ENCODE data around the gene CLDN24.

The CLDN24 gene

DNA sequence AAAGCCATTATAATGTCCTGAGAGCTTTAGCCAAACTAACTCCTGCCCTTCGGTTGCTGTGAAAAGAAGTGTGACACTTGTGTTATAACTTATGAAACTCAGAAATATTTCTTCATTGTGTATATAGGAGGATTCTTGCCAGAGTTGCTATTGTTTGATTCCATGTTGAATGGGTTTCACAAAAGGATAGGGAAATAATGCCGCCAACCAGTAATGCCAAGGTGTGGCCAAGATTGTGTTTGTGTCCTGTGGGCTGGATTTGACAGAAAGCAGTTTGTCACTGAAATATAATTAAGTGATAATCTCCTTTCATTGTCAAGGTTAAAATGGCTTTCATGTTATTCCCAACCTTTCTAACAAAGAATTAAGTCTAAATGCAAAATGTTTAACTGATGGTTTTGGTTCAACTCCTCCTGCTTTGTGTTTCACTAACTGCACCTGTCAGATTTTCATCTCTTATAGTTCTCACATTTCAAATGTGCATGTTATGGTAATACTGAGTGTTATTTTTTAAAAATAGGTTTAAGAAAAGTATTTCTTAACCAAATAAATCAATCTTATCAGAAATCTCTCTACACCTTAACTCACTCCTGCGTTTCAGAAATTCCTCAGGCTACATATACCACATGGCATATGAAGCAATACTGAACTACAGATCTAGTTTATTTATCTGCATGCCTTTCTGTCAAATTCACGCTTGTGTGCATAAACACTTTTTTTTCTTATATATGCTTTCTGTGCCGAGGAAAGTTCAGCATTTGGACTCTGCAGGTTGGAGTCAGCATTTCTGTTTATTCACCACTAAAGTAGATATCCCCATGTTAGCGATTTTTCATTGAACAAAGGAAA is 1.8 kb downstream of the CLDN24 start, which contains the start of gene CLDN22:
TSS of gene CLDN22 (minus strand) at position 66 of the 849 bp plus-strand sequence. CDS start at position 8, 58 bp downstream.
- DNase-seq = no peak

DNA sequence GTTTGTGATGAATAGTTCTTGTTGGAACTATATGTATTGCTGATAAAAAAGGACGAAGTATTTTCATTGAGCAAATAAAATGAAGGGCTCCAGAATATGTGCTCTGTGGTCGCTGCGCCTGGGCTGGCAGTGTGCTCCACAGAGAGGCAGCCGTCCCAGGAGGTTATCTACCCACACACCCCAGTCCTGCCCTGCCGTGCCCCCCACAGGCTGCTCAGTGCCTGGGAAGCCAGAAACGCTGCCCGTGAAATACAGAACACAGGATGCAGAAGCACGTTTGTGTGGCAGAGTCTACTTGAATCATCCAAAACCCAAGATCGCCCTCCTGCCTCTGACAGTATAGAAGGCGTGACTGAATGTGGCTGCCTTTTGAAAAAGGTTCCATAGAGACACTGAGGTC is 3.6 kb downstream of the CLDN24 start:
- DNase-seq = no peak

DNA sequence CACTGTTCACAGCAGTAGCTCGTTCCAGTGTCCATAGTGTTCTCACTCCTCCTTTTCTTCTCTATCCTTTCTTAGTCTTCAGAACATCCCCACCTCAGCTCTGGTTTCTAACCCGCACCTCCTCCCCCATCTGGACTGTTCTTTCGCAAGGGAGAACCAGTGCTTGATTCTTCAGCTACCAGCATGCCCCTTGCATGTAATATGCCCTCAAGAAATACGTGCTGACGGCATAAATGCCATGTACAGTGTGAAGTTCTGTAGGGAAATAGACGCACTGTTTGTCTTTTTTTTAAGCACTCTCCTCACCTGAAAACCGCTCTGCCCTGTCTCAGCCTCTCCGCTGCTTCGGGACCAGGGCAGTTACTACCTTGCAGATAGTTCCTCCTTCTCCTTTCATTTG is 7.4 kb downstream of the CLDN24 start:
- no peak for DNase-seq

DNA sequence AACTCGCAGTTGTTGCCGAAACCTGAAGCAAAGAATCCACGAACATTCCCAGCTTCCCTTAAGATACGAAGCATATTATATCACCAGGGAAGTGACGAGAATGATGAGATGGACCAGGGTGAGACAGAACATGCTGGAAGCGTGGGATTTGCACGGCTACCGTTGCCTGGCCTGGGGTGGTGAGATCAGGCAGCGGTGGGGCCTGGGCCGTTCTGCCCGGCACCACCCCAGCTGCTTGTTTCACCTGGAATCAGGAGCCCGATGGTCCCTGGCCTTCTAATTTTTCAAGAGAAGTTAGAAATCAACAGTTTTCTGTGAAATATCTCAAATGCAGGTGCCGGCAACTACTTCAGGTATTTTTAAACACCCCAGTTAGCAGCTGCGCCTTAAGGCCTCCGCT is 7.9 kb downstream of the CLDN24 start:
- DNase-seq = no peak

DNA sequence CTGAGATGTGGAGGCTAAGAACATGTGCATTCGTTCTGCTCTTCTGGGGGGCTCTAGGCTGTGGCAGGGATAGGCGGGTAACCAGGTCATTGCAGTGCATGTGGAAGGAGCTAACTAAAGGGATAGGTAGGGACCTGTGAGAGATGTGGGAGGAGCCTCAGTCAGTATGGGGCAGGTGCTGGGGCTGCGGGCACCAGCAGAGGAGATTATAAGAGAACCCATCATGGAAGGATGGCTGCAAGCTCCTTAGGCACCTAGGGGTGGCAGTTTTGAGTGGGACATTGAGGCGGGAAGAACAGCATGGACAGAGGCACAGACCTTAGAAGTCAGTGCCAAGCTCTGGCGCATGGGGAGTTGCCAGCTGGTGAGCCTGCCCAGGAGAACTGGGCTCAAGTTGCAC is 9.4 kb downstream of the CLDN24 start:
- DNase-seq = no peak

DNA sequence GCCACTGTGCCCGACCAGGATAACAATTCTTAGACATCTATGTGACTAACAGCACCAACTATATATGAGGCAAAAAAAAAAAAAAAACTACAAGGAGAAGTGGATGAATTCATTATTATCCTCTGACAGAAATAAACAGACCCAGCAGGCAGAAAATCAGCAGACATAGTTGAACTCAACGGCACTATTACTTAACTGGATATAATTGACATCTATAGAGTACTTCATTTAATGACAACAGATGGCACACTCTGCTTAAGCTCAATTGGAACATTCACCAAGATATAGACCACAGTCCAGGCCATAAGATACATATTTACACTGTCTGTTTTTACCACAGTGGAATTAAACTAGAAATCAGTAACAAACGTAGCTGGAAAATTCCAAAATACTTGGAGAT is 15.4 kb downstream of the CLDN24 start:
- DNase-seq = no peak

DNA sequence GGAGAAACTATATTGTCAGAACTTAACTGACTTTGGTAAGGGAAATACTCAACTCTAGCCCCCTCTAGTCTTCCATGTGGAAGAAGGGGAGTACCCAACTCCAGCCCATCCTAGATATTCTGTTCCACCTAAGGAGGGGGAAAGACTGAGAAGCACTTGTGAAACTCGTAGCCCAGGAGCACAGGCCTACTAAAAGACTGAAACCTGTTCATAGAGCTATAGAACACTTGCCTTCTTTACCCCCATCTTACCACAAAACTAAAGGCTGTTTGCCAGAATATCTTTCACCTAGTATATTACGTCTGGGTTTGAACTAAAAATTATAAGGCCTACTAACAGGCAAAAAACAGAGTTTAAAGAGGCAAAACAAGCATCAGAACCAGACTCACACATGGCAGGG is 17.7 kb downstream of the CLDN24 start:
- no peak for DNase-seq

DNA sequence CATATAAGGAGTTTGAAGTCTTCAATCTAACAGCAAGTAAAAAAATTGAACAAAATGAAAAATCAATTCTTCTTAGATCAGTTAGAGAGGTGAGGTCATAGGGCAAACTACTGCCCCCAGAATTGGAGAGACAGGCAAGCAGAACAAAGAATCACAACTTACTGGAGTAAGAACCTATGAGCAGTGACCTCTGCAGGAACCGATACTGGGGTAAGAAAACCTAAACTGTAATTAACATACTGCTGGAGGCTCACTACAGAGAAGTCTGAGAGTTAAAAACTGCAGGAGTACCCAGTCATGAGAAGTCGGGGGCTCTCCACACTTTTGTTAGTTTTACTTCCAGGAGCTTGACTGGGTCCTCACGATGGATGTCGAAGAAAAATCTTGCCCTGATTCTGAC is 18.2 kb downstream of the CLDN24 start:
- no peak for DNase-seq

DNA sequence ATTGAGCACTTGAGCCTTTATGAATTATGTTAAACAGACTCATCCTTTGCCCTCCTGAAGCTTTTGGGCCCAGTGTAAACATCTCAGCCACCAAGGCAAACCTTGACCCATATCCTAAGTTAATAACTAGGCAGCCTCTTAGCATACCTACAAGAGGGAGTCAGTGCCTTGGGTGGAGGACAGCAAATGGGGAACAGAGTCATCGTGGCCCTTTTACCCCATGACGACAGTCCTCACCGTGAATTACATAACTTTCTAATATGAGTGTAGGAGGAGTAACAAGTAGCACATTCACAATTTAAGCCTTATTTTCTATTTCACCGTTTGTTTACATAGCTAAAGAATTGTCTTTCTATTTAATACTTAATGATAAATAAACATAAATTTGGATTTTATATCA is 18.9 kb downstream of the CLDN24 start:
- no peak for DNase-seq

DNA sequence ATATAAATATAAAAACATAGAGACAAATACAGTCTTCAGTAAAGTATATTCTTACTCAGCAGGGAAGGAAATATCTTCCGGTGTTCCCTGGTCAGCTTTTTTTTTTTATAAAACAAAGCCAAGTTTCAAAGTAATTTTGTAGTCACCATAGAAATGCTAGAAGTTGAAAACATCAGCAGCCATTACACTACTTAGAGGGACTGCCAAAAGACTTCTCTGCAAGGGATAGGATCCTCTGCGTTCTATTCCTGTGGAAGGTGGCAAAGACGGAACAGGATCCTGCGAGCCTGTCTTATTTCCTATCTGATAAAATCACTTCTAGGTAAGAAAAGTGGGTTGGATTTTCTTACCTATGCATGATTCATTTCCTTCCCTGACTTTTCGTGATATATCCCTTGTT is 21.6 kb downstream of the CLDN24 start:
- no peak for DNase-seq

DNA sequence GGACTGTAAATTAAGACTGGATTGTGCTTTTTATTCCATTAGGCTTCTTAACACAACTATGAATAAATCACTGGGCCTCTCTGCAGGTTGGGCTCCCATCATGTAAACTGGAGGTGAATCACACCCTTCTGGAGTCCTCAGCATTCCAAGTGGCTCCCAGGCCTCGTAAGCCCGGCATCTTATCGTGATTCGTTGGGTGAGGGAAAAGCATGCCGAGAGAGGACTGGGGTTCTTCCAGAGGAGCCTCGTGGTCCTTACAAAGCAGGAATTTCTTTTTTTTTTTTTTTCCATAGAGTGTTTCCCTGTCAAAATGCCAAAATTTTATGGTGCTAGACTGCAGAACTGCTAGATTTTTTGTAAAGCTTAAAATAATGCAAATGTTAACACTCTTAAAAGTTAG is 22.2 kb downstream of the CLDN24 start:
- no peak for DNase-seq

DNA sequence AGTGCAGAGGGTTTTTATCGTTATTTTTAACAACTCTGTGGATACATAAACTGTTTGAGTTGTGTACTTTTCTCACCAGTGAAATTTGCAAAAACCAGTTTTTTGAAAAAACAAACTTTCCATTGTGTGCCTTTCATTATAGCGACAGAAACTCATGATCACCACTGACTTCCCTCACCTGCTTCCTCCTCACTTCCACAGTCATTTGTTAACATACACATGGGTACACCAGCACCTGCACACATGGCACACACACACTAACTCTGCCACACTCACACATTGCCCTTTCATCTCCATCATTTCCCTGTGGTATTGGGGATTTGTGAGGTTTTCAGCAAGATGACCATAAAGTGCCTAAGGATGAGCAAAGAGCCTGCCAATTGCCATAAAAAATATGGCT is 22.8 kb downstream of the CLDN24 start:
- DNase-seq = no peak

DNA sequence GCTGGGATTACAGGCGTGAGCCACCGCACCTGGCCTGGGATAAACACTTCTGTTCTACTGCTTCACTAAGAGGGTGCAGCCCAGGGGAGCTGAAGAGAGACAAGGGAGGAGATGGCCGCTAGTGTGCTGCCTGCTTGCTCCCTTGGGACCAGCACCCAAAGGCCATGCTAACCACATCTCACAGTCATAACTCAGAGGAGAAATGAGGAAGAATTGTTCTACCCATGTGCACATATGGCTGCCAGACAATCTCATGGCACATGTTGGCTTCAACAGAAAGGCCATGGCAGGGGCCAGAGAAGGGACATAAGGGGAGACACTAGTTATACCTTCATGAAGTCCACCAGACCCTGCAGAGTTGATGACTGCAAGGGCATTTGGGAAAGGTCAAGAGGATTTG is 24.6 kb downstream of the CLDN24 start:
- DNase-seq = no peak

DNA sequence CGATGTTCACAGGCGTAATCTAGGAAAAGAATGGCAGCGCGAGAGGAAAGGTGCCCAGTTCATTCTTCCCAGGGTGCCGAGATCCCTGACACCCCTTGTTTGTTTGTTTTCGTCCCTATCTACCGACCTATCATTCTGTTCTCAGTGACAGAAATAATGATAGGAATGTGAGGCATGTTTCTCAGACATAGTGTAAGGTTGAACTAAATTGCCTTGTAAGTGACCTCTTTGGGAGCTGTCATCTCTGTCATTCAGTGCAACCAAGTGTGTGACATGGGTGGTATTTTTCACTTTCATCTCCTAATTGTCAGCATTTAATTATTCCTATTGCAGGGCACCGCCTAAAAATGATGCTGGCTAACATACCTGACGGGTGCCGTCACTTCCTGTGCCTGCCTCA is 26.5 kb downstream of the CLDN24 start:
- no peak for DNase-seq

DNA sequence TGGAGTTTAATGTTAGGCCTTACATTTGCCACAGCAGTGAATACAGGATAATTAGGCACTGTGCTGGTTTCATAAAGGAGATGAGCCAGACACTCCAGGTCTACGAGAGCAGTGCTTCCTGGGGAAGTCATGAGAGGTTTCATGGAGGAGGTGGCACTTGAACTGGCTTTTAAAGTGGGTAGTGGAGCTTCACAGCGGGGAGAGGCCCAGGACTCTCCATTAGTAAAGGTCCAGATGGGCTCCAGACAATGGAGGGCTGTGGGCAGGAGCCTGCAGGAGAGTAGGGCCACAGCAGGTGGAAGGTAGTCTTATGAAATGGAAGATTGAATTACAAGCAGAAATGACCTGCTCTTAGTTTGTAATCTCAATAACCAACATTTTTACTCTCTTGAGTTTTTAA is 31.2 kb downstream of the CLDN24 start:
- no peak for DNase-seq

DNA sequence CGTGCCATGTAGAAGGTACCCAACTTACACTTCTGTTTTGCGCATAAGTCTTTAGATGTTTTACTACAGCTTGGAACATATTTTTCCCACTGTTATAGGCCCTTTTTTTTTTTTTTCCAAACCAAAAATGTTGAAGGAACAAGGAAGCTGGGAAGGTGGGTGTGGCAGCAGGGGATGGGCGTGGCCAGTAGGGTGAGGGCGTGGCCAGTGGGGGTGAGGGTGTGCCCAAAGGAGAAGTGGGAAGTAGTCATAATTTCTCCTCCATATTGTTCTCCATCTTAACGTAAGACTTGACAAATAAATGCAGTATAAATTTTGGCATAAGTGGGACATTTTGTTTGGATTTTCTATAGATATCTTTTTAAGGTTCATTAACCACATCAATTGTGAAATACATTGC is 32.5 kb downstream of the CLDN24 start:
- DNase-seq = no peak

DNA sequence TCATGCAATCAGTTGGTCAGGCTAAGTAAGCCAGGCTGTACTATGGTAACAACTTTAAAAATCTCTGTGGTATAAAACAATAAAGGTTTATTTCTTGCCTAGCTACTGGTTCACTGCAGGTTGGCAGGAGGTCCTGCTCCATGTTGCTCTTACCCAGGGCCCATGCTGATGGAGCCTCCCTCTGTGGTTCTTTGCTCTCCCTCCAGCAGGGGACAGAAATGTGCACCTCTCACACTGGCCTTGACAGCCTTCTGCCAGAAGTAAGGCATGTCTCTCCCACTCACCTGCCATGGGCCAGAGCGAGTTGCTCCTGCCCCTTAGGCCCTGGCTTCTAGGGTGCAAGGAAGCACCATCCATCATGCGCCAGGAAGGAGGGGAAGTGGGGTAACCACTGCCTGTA is 33.3 kb downstream of the CLDN24 start:
- no peak for DNase-seq

DNA sequence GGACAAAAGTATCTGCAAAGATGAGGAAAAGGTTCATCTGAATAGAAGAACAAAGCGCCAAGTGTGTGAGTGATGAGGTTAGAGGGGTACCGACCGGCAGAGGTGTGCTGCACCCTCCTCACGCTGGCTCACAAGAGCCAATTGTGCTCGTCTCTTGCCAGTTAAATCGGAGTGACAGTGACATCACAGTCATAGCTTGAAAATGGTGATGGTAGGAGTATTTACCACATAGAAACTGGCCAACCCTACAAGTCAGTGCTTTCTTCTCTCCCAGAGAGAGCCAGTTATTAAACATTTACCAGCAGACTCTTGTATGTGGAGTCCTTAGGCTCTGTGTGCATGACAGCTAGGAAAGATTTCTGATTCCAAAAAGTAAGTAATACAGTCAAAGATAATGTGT is 34.5 kb downstream of the CLDN24 start:
- no peak for DNase-seq

DNA sequence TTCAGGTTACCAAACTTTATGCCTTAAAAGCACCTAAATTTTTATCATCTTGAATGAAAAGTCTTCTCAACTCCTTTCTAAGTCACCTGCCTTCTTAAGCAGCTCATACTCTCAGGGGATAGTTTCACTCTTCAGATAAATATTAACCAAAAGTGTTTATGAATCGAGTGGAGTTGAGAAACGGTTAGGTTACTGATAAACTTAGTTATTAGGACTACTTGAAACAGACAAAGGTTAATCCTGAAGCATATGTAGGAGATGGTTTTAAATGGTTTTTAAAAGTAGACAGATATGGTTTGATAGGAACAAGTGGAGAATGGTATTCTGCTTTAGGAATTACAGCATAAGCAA is 34.9 kb downstream of the CLDN24 start:
- no peak for DNase-seq

DNA sequence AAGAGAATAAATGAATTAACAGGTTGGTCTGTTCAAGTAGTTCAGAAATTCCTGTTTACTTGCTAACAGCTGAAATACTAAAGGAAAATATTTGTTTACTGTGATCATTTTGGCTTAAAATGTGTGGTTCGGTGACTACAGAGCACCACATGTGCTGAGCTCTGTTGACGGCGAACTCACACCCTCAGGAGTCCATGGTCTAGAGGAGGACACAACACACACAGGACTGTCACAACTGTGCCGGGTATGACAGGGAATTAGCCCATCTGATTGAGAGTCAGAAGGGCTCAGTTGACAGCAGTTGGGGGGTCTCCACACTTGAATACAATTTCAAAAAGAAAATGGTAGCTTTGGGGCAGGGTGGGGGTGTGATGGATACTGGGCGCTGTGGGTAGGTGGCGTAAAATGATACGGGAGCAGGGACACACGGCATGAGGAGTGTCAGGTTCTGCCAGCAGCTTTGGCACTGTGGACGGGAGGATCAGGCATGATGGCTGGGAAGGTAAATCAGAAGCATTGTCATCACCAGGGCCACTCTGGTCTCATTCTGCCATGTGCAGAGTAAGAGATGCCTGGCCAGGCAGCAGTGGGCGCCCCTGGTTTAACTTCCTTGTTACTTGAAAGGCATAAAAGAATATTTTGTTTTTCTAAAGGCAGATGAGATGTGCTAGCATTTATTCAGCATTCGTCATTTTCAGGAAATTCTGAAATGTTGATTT is 35.5 kb downstream of the CLDN24 start:
- no peak for DNase-seq

DNA sequence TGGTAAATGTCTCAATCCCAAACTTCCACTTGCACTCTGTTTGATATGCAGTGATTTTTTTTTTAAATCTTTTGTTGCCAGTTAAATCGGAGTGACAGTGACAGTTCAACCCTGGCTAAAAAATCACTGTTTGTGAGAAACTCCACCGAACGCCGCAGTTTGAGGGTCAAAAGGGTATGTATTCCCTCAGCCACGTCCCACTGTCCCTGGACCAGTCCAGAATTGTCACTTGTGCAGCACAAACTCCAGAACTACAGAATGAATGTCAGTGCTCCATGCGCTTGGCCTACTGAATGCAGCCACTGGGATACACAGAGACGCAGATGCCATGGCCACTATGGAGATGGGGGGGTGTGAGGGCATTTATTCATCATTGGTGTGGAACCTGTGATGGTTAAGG is 36.3 kb downstream of the CLDN24 start:
- DNase-seq = no peak

DNA sequence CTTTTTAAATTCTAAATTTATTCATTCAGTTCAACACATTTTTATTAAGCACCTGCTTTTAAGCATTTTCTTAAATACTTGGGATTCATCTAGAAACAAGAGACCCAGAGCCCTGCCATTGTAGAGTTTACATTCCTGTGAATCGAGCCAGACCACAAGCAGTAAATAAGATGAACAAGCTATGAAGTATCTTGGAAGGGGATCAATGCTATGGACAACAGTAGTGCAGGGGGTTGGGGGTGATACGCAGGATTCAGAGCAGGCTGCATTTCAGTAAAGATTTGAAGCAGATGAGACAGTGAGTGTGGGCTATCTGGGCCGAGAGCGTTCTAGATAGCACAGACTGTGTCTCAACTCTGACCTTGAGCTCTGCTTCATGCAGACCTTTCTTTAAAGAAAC is 37.3 kb downstream of the CLDN24 start:
- DNase-seq = no peak

DNA sequence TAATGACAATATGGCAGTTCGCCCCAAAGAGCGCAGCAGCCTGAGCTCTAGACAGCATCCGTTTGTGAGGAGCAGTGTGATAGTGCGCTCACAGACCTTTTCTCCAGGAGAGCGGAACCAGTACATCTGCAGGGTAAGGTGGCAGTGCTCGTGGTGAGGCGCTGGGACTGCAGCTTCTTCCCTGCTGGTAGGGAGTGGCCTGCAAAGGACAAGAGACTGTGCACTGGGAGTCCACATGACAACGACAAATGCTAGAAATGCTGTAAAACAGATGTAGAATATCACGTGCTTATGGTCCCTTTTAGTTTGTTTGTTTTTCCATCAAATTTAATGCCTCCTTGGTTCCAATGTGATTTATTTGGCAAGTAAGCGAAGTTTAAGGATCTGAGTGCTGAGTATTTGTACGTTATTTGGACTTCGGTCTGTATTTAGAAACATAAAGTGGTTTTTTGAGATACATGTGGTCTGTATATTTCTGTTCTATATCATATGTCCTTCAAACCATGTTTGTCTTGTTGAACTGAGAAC is 37.9 kb downstream of the CLDN24 start:
- no peak for DNase-seq

DNA sequence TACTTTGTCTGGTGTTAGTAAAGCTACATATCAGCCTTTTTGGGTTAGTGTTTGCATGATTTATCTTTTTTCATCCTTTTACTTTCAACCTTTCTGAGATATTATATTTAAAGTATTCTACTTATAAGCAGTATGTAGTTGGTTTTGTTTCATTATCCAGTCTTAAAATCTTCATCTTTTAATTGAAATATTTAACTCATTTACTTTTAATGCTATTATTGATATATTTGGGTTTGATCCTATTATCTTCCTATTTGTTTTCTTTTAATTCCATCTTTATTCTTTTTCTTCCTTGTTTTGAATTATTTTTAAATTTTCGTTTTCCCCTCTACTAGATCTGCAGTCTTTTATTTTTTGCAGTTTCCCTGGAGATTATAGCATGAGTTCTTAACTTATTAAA is 46.1 kb downstream of the CLDN24 start:
- no peak for DNase-seq
